Epithelial cell of esophagus (primary cell): ENCODE results near the gene KRTAP10-5.

Experiments
- DNase-seq: peaks from one replicate; pipeline ENCODE4 v3.0.0; 2010; ENCODE audit warnings: low read depth
- H3K4me3 ChIP-seq: 2 replicates; pipeline ENCODE4 v1.5.1; 2011; ENCODE audit warnings: mild to moderate bottlenecking, low read length, control low read depth
- TF ChIP-seq, protein P1 (sequence below): IDR thresholded peaks from 2 replicates; pipeline ENCODE4 v1.5.1; 2011; ENCODE audit warnings: low read depth, mild to moderate bottlenecking, low read length, control low read depth, inconsistent platforms; ENCODE audit not compliant: insufficient read depth; ENCODE audit errors: missing control alignments

KRTAP10-5 gene

DNA sequence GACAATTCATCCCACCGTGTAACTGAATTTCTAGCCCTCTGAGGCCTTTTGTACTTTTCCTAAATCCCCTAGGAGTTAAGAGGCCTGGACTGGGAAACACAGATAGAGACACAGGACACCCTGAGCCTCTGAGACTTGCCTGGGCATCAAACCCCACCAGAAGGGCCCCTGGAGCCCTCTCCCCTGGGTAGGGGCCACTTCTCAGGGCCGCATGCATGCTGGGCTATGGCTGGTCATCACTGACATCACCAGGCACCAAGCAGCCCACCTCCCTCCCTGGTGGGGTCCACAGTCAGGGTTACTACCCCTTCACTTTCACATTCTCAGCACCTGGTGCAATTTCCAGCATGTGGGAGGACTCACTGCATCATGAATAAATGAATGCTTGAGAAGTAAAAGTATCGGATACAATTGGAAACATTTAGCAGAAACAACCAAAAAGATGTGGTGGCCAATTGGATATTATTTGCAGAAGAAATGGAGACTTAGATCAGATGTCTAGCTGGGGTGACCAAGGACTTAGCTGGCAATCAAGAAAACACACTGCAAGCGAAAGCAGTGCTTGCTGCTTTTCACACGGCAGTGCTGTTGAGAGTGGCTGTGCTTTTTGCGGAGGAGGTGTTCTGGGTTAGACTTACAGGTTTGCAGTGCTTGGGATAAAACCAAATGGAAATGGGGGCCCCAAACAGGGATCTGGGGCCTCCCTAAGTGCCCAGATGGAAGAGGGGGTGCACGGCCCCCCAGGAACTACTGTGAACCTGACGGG lies 19.0 kb upstream of the KRTAP10-5 start:
- H3K4me3 ChIP-seq = no peak overlapping the region
- no peak for DNase-seq
- TF ChIP-seq, protein P1, sequence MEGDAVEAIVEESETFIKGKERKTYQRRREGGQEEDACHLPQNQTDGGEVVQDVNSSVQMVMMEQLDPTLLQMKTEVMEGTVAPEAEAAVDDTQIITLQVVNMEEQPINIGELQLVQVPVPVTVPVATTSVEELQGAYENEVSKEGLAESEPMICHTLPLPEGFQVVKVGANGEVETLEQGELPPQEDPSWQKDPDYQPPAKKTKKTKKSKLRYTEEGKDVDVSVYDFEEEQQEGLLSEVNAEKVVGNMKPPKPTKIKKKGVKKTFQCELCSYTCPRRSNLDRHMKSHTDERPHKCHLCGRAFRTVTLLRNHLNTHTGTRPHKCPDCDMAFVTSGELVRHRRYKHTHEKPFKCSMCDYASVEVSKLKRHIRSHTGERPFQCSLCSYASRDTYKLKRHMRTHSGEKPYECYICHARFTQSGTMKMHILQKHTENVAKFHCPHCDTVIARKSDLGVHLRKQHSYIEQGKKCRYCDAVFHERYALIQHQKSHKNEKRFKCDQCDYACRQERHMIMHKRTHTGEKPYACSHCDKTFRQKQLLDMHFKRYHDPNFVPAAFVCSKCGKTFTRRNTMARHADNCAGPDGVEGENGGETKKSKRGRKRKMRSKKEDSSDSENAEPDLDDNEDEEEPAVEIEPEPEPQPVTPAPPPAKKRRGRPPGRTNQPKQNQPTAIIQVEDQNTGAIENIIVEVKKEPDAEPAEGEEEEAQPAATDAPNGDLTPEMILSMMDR = no peak

DNA sequence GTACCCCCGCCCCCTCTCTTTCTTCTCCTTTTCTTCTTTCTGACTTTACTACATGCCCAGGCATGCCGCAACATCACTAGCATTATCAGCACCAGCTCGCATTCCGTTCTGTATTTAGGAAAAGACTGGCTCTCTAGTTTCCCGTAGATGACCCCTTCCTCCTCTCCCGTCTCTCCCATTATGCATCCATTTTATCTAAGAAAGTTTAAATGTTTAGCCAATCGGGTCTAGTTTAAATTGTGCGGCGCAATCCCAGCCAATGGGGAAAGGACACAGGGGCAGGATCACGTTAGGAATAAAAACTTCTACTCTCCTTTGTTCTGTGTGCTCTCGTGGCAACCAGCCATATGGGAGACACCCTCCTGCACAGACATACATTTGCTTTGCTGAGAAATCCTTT lies 17.7 kb upstream of the KRTAP10-5 start:
- TF ChIP-seq, protein P1 = no peak
- H3K4me3 ChIP-seq = no peak overlapping the region
- no peak for DNase-seq

DNA sequence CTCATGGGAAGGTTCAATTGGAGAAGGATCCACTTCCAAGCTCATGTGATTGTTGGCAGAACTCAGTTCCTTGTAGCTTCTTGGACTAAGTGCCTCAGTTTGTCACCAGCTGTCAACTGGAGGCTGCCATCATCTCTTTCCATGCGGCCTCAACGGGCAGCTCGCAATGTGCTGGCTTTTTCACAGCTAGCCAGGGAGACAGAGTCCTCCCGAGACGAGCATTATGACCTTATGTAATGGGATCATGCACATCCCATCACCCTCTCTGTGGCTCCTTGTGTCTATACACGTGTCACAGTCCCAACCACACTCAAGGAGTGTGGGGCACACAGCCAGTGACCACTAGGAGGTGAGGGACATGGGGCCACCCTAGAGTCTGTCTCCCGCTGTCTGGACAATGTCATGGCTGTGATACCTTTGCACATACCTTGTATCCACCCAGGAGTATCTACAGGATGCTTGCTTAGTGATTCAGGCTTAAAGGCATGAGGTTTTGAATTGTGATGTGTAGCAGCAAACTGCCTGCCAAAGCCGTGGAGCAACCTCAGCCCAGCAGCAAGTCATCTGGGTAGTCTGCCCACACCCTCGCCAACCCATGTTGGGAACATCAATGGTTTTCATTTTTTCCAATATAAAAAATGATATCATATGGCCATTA lies 15.8 kb upstream of the KRTAP10-5 start:
- H3K4me3 ChIP-seq = no peak overlapping the region
- TF ChIP-seq, protein P1 = no peak
- DNase-seq = peak; percentile 36

DNA sequence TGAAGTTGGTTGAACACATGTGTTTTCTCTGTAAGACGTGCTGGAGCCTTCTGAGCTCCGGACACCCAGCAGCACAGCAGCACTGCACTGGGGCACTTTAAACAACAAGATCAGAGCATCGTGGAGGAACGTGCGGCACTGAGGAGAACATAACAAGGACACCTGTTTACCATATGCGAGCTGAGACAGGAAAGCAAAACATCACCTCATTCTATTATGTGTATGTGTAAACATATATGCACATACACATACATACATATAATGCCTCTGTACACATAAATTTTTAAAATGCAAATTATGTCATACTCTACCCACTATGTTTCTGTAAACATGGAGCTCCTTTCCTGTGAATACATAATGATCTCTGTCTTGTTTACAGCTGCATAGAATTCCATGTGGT lies 15.1 kb upstream of the KRTAP10-5 start:
- H3K4me3 ChIP-seq = no peak overlapping the region
- DNase-seq = no peak
- TF ChIP-seq, protein P1 = no peak

DNA sequence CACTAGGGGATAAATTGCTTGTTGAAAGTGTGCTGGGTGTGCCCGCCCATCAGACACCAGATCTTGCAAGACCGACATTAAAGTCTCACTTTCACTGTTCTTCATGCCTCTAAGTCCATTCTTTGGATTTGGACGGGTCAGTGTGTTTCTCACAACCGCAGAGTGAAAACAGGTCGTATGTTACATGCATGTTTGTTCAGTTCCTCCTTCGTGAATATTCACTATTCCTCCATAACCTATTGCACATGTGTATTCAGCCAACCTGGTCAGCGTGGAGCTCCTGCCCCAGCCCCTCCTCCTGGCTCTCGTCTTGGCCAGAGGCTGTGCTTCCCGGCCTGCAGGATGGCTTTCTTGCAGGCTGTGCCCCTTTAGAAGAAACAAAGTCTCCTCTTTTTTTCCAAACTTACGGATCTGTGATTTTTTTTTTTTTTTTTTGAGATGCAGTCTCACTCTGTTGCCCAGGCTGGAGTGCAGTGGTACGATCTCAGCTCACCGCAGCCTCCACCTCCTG lies 14.1 kb upstream of the KRTAP10-5 start:
- DNase-seq = no peak
- TF ChIP-seq, protein P1 = no peak
- H3K4me3 ChIP-seq = no peak overlapping the region

DNA sequence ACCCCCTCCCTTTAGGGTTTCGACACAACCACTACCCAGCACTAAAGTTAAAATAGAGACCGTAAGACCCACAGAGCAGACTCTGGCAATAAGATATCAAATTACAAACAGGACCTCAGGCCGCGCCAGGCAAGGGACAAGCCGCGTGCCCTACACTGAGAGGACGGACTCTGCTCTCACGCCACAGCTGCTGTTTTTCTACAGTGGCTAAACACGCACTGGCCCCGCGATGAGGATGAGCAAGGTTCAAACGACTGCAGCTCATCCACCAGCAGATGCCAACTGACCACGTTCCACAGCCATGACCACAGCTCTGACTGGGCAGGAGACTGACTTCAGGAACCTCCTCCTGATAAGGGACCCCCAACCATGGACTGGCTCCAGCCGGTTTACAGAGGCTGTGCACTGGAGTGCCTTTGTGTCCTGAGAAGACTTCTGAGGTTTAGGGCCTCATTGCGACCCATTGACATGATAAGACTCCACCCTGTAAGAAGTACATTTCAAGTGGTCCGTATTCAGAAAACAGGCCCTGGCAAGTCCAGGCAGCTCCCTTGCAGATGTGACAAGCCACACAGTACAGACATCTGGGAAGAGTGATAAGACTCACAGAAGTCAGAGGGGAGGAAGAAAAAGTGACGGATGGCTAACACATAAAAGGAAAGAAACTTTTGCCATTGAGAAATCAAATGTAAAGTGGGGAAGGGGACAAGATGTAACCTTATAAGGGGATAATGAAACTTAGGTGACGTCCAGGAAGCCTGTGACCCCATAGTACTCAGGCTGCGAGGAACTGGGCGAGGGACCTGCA lies 13.4 kb upstream of the KRTAP10-5 start:
- no peak for DNase-seq
- TF ChIP-seq, protein P1 = no peak
- H3K4me3 ChIP-seq = no peak overlapping the region
